ENCODE measurements around the gene MCF2L. TPM values are rescaled to one million over a fixed set of nuclear protein-coding genes. Genes with fewer than 3 reads are reported as not detected.

MCF2L gene
- total RNA-seq, 2 donors from 2014 or later, result 48.0 to 49.9 TPM

GRCh38 chr13:113050734-113051431, 81.9 kb downstream of the MCF2L start:
- H3K36me3 Mint-ChIP-seq (ENCODE audit: low read depth), result peaks cover 15% of the 10 kb centered on the region
- Histone ChIP-seq H3K9me3 (ENCODE audit: control insufficient read depth, low read length) (no peaks in the 10 kb centered on the region), H3K9ac (ENCODE audit: extremely low read depth, low read length, poor library complexity, severe bottlenecking) (no peak overlapping the region), H3K4me1 (ENCODE audit: control insufficient read depth, insufficient read depth, low read length) (no peaks in the 10 kb centered on the region), H3K36me3 (ENCODE audit: control insufficient read depth, insufficient read depth, low read length) (no peaks in the 10 kb centered on the region), H3K27ac (ENCODE audit: low read depth, low read length) (no peak overlapping the region), H3K27me3 (ENCODE audit: control insufficient read depth, insufficient read depth, low read length, poor library complexity, severe bottlenecking) (peaks cover 7% of the 10 kb centered on the region), H3K4me3 (ENCODE audit: low read length) (no peak overlapping the region)
- no peak overlapping the region for H3K27ac Mint-ChIP-seq
- 61 to 71% methylated on average over 33 to 40 of the region's 48 CpGs for WGBS, 2 experiments (ENCODE audit: insufficient coverage in 1 of 2, insufficient read length in 1 of 2)
- H3K4me3 Mint-ChIP-seq, result no peak overlapping the region
- no peaks in the 10 kb centered on the region for H3K27me3 Mint-ChIP-seq (ENCODE audit: insufficient read depth)
- no peaks in the 10 kb centered on the region for H3K4me1 Mint-ChIP-seq
- H3K9me3 Mint-ChIP-seq, result no peaks in the 10 kb centered on the region
- no peak for DNase-seq
- no peak for TF ChIP-seq CTCF (conservative IDR thresholded peaks at IDR 0.05)

- H3K36me3 Mint-ChIP-seq (ENCODE audit: low read depth), result peaks cover 8% of the 10 kb centered on the region
- no peak overlapping the region for H3K27ac Mint-ChIP-seq
- no peaks in the 10 kb centered on the region for H3K36me3 ChIP-seq (ENCODE audit: control insufficient read depth, insufficient read depth, low read length)
- H3K9ac ChIP-seq (ENCODE audit: extremely low read depth, low read length, poor library complexity, severe bottlenecking), result no peak overlapping the region
- H3K4me1 ChIP-seq (ENCODE audit: control insufficient read depth, insufficient read depth, low read length), result no peaks in the 10 kb centered on the region
- 94 to 98% methylated on average over 7 to 14 of the region's 14 CpGs for WGBS, 2 experiments (ENCODE audit: insufficient coverage in 1 of 2, insufficient read length in 1 of 2)
- H3K9me3 Mint-ChIP-seq, result no peaks in the 10 kb centered on the region
- peaks cover 7% of the 10 kb centered on the region for H3K27me3 ChIP-seq (ENCODE audit: control insufficient read depth, insufficient read depth, low read length, poor library complexity, severe bottlenecking)
- no peak for DNase-seq
- no peak overlapping the region for H3K27ac ChIP-seq (ENCODE audit: low read depth, low read length)
- H3K27me3 Mint-ChIP-seq (ENCODE audit: insufficient read depth), result no peaks in the 10 kb centered on the region
- no peak overlapping the region for H3K4me3 Mint-ChIP-seq
- H3K9me3 ChIP-seq (ENCODE audit: control insufficient read depth, low read length), result peaks cover 5% of the 10 kb centered on the region
- TF ChIP-seq CTCF (conservative IDR thresholded peaks at IDR 0.05), result no peak
- no peak overlapping the region for H3K4me3 ChIP-seq (ENCODE audit: low read length)
- H3K4me1 Mint-ChIP-seq, result no peaks in the 10 kb centered on the region
These were observed 82.6 kb downstream of the MCF2L start for GRCh38 chr13:113051641-113052040.

- H3K4me3 Mint-ChIP-seq, result no peak overlapping the region
- no peak overlapping the region for H3K27ac Mint-ChIP-seq
- Histone ChIP-seq H3K27ac (ENCODE audit: low read depth, low read length) (no peak overlapping the region), H3K4me3 (ENCODE audit: low read length) (no peak overlapping the region), H3K27me3 (ENCODE audit: control insufficient read depth, insufficient read depth, low read length, poor library complexity, severe bottlenecking) (peaks cover 7% of the 10 kb centered on the region), H3K4me1 (ENCODE audit: control insufficient read depth, insufficient read depth, low read length) (no peaks in the 10 kb centered on the region), H3K36me3 (ENCODE audit: control insufficient read depth, insufficient read depth, low read length) (no peaks in the 10 kb centered on the region), H3K9me3 (ENCODE audit: control insufficient read depth, low read length) (peaks cover 11% of the 10 kb centered on the region), H3K9ac (ENCODE audit: extremely low read depth, low read length, poor library complexity, severe bottlenecking) (no peak overlapping the region)
- 94 to 96% methylated on average over 11 to 16 of the region's 16 CpGs for WGBS, 2 experiments (ENCODE audit: insufficient coverage in 1 of 2, insufficient read length in 1 of 2)
- no peak for TF ChIP-seq CTCF (conservative IDR thresholded peaks at IDR 0.05)
- H3K4me1 Mint-ChIP-seq, result no peaks in the 10 kb centered on the region
- peaks cover 3% of the 10 kb centered on the region for H3K36me3 Mint-ChIP-seq (ENCODE audit: low read depth)
- no peaks in the 10 kb centered on the region for H3K27me3 Mint-ChIP-seq (ENCODE audit: insufficient read depth)
- H3K9me3 Mint-ChIP-seq, result no peaks in the 10 kb centered on the region
- no peak for DNase-seq
These were observed 83.2 kb downstream of the MCF2L start for GRCh38 chr13:113052206-113052605.
